Activated naive CD8-positive, alpha-beta T cell treated with anti-CD3 and anti-CD28 coated beads, Interleukin-2, amount 10 ng/mL, durations not matched to agents 7 days and 5 days (primary cell): Measurements from ENCODE around the gene CSRNP3. TPM values are rescaled to one million over a fixed set of nuclear protein-coding genes. Genes with fewer than 3 reads are reported as not detected.

Experiments used
- ATAC-seq: fragments of 150-1000 bp; cut with Tn5 transposase; one replicate; pipeline ENCODE4 v1.10.0; 2021; ENCODE audit warnings: low read depth, moderate library complexity
- POLR2A ChIA-PET: fragments of 350-600 bp; sonication (Branson Sonifier 250); formaldehyde crosslinking; loops from one replicate; lab custom pipeline; 2021; ENCODE audit warnings: antibody characterized with exemption; lab: Charles Lee
- DNase-seq: peaks from one replicate; pipeline ENCODE4 v3.0.0; 2021
- H3K27ac Mint-ChIP-seq: one replicate; pipeline ENCODE4 v1.8.0; 2022; ENCODE audit warnings: mild to moderate bottlenecking, mixed read lengths
- H3K27me3 Mint-ChIP-seq: one replicate; pipeline ENCODE4 v1.8.0; 2022; ENCODE audit warnings: mild to moderate bottlenecking, moderate library complexity, mixed read lengths
- H3K36me3 Mint-ChIP-seq: one replicate; pipeline ENCODE4 v1.8.0; 2021; ENCODE audit warnings: mild to moderate bottlenecking, mixed read lengths
- H3K4me1 Mint-ChIP-seq: one replicate; pipeline ENCODE4 v1.8.0; 2021; ENCODE audit warnings: mixed read lengths
- H3K4me3 Mint-ChIP-seq: one replicate; pipeline ENCODE4 v1.8.0; 2022; ENCODE audit warnings: mild to moderate bottlenecking, moderate library complexity, mixed read lengths
- H3K9me3 Mint-ChIP-seq: one replicate; pipeline ENCODE4 v1.8.0; 2021; ENCODE audit warnings: mixed read lengths
- total RNA-seq, 2 experiments: library from RNA; stranded (reverse); gene quantifications; one replicate each; pipeline ENCODE4 v1.2.3, GENCODE V29; 2021

The CSRNP3 gene
- total RNA-seq, 2 experiments from 2014 or later, result not detected

GRCh38 chr2:165535471-165535870 is 66.0 kb downstream of the CSRNP3 start:
- H3K27me3 Mint-ChIP-seq, result no peaks in the 10 kb centered on the region
- no peak overlapping the region for H3K4me3 Mint-ChIP-seq
- DNase-seq (no peak), ATAC-seq (no peak)
- no peaks in the 10 kb centered on the region for H3K4me1 Mint-ChIP-seq
- H3K9me3 Mint-ChIP-seq, result no peaks in the 10 kb centered on the region
- POLR2A ChIA-PET, result no interaction called here
- no peak overlapping the region for H3K27ac Mint-ChIP-seq
- H3K36me3 Mint-ChIP-seq, result no peaks in the 10 kb centered on the region

DNA sequence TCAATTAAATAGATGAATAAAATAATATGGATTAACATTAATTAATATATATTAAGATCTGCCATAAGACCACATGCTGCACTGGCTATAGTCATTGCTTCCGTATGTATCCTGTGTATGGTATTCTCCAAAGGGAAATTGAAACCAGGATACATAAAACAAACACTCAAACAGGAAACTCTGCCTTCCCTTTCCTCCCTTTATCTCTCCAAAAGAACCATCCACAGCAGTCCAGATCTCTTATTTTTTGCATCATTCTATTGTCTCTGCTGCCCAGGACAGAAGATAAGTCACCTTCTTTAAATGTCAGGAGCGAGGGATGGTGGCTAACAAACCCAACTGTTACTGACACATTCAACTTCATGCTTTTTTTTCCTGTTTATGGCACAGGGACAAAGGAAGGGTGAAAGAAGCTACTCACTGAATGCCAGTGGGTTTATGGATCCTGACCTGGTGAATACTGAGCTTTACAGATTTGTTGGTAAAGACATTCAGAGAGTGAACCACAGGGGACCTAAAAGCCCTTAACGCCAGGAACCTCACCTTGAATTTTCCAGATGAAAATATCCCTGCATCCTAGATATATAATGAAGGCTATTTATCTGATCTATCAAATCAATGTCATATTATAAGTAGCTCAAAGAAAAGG is 67.5 kb downstream of the CSRNP3 start:
- Mint-ChIP-seq H3K4me3 (no peak overlapping the region), H3K9me3 (no peaks in the 10 kb centered on the region), H3K27me3 (peaks cover 3% of the 10 kb centered on the region), H3K36me3 (no peaks in the 10 kb centered on the region), H3K27ac (no peak overlapping the region), H3K4me1 (no peaks in the 10 kb centered on the region)
- POLR2A ChIA-PET, result no interaction called here
- DNase-seq, result no peak
- no peak for ATAC-seq

GRCh38 chr2:165539985-165540384 is 70.5 kb downstream of the CSRNP3 start:
- Mint-ChIP-seq H3K4me3 (no peak overlapping the region), H3K27ac (no peak overlapping the region), H3K4me1 (no peaks in the 10 kb centered on the region), H3K36me3 (no peaks in the 10 kb centered on the region), H3K9me3 (no peaks in the 10 kb centered on the region), H3K27me3 (peaks cover 3% of the 10 kb centered on the region)
- POLR2A ChIA-PET, result no interaction called here
- no peak for ATAC-seq
- no peak for DNase-seq

GRCh38 chr2:165544897-165545296 is 75.4 kb downstream of the CSRNP3 start:
- Mint-ChIP-seq H3K4me3 (no peak overlapping the region), H3K36me3 (no peaks in the 10 kb centered on the region), H3K27me3 (peaks cover 5% of the 10 kb centered on the region), H3K27ac (no peak overlapping the region), H3K9me3 (no peaks in the 10 kb centered on the region), H3K4me1 (no peaks in the 10 kb centered on the region)
- POLR2A ChIA-PET, result no interaction called here
- no peak for ATAC-seq
- DNase-seq, result no peak

DNA sequence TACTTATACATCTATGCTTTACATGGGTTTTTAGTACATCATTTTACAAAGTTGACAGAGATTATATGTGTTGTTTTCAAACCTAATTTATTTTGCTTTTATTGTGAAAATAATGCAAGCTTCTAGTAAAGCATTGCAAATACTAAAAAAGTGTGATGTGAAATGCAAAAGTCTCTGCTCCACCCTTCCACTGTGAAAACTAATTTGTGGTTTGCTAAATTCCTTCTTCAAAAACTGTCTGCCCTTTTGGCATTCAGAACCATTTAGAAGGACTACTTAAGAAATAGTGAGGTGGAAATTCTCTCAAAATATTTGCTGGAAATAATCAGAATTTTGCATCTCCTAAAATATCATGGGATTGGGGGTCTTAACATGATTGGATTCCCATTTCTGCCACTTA is 78.4 kb downstream of the CSRNP3 start:
- no peak overlapping the region for H3K27ac Mint-ChIP-seq
- ATAC-seq (no peak), DNase-seq (no peak)
- H3K27me3 Mint-ChIP-seq, result peaks cover 2% of the 10 kb centered on the region
- H3K36me3 Mint-ChIP-seq, result no peaks in the 10 kb centered on the region
- POLR2A ChIA-PET, result no interaction called here
- H3K4me1 Mint-ChIP-seq, result no peaks in the 10 kb centered on the region
- H3K4me3 Mint-ChIP-seq, result no peak overlapping the region
- H3K9me3 Mint-ChIP-seq, result no peaks in the 10 kb centered on the region

DNA sequence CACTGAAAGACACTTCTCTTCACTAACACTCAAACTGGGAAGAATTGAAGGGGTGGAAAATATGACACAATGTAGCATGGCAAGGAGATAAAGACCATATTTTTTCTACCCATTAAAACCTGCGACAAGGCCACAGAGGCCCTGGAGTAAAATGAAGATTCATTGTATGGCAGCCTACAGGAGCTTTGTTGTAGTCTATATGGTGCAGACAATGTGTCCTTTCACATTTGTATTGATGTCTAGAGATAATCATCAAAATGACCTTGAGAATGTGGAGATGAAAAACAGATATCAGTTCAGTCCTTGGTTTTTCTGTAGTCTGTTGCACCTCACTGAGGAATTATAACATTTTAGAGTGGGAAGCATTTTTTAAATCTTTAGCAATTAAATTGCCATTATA is 80.1 kb downstream of the CSRNP3 start:
- H3K4me3 Mint-ChIP-seq, result no peak overlapping the region
- no peaks in the 10 kb centered on the region for H3K9me3 Mint-ChIP-seq
- POLR2A ChIA-PET, result no interaction called here
- no peaks in the 10 kb centered on the region for H3K4me1 Mint-ChIP-seq
- ATAC-seq, result no peak
- no peaks in the 10 kb centered on the region for H3K36me3 Mint-ChIP-seq
- H3K27ac Mint-ChIP-seq, result no peak overlapping the region
- no peak for DNase-seq
- peaks cover 2% of the 10 kb centered on the region for H3K27me3 Mint-ChIP-seq

DNA sequence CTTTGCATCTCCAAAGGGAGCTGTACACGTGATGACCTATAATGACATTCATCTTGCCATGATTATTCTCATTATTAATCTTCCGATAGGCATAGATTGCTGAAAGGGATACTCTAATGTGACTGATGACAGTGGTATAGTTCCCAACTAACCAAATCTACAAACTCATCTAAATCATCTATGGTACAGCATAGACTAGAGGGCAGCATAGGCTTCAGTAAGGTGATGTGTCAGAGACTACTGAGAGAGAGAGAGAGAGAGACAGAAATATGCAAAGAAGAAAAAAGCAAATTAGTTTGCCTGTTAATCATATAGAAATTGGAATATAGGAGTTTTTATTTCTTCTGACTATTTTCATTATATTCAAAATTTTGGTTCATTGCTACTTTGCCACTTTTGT is 89.3 kb downstream of the CSRNP3 start:
- Mint-ChIP-seq H3K4me3 (no peak overlapping the region), H3K4me1 (no peaks in the 10 kb centered on the region), H3K9me3 (no peaks in the 10 kb centered on the region), H3K27me3 (peaks cover 5% of the 10 kb centered on the region), H3K36me3 (no peaks in the 10 kb centered on the region), H3K27ac (no peak overlapping the region)
- ATAC-seq, result no peak
- POLR2A ChIA-PET, result no interaction called here
- DNase-seq, result no peak

GRCh38 chr2:165560377-165560988 is 91.0 kb downstream of the CSRNP3 start:
- no peak for ATAC-seq
- Mint-ChIP-seq H3K4me3 (no peak overlapping the region), H3K36me3 (no peaks in the 10 kb centered on the region), H3K27ac (no peak overlapping the region), H3K27me3 (peaks cover 5% of the 10 kb centered on the region), H3K4me1 (no peaks in the 10 kb centered on the region), H3K9me3 (no peaks in the 10 kb centered on the region)
- POLR2A ChIA-PET, result no interaction called here
- no peak for DNase-seq

GRCh38 chr2:165561516-165561915 is 92.0 kb downstream of the CSRNP3 start:
- no peak for ATAC-seq
- DNase-seq, result no peak
- H3K9me3 Mint-ChIP-seq, result no peaks in the 10 kb centered on the region
- H3K4me1 Mint-ChIP-seq, result no peaks in the 10 kb centered on the region
- no peak overlapping the region for H3K4me3 Mint-ChIP-seq
- POLR2A ChIA-PET, result no interaction called here
- peaks cover 5% of the 10 kb centered on the region for H3K27me3 Mint-ChIP-seq
- no peak overlapping the region for H3K27ac Mint-ChIP-seq
- H3K36me3 Mint-ChIP-seq, result no peaks in the 10 kb centered on the region

DNA sequence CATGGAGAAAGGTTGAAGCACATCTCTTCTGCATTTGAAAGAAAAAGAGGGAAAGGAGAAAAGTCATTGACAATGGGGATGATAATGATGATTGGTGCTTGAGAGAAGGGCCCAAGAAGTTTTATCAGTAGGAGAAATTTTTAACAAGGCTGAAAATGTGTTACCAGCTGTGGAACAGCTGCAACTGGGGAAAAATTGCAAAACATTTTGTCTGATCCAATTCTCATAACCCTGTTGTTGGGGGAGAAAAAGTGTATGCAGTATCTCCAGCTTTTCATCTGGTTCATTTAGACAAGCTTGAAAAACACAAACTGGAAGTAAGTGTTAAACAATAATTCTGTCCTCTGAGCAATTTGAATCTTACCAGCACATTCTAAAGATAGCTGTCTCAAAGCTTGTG is 92.7 kb downstream of the CSRNP3 start:
- Mint-ChIP-seq H3K27me3 (peaks cover 5% of the 10 kb centered on the region), H3K27ac (no peak overlapping the region), H3K4me1 (no peaks in the 10 kb centered on the region), H3K36me3 (no peaks in the 10 kb centered on the region), H3K4me3 (no peak overlapping the region), H3K9me3 (no peaks in the 10 kb centered on the region)
- no peak for DNase-seq
- POLR2A ChIA-PET, result no interaction called here
- ATAC-seq, result no peak

- H3K27me3 Mint-ChIP-seq, result peaks cover 5% of the 10 kb centered on the region
- H3K36me3 Mint-ChIP-seq, result no peaks in the 10 kb centered on the region
- no peak for ATAC-seq
- no peak overlapping the region for H3K27ac Mint-ChIP-seq
- no peak overlapping the region for H3K4me3 Mint-ChIP-seq
- no peak for DNase-seq
- no peaks in the 10 kb centered on the region for H3K4me1 Mint-ChIP-seq
- no peaks in the 10 kb centered on the region for H3K9me3 Mint-ChIP-seq
- POLR2A ChIA-PET, result no interaction called here
Observed at GRCh38 chr2:165563468-165564225, 94.1 kb downstream of the CSRNP3 start.

- ATAC-seq, result no peak
- POLR2A ChIA-PET, result no interaction called here
Observed at GRCh38 chr2:165566008-165566407, 96.5 kb downstream of the CSRNP3 start.

GRCh38 chr2:165567273-165567672 is 97.8 kb downstream of the CSRNP3 start:
- no peaks in the 10 kb centered on the region for H3K36me3 Mint-ChIP-seq
- H3K4me1 Mint-ChIP-seq, result no peaks in the 10 kb centered on the region
- POLR2A ChIA-PET, result no interaction called here
- DNase-seq (no peak), ATAC-seq (no peak)
- no peaks in the 10 kb centered on the region for H3K9me3 Mint-ChIP-seq
- H3K4me3 Mint-ChIP-seq, result no peak overlapping the region
- peaks cover 1% of the 10 kb centered on the region for H3K27me3 Mint-ChIP-seq
- no peak overlapping the region for H3K27ac Mint-ChIP-seq

More at GRCh38 chr2:165566008-165566407, 96.5 kb downstream of the CSRNP3 start:
- Mint-ChIP-seq H3K9me3 (no peaks in the 10 kb centered on the region), H3K27ac (no peak overlapping the region), H3K36me3 (no peaks in the 10 kb centered on the region), H3K4me3 (no peak overlapping the region), H3K4me1 (no peaks in the 10 kb centered on the region), H3K27me3 (peaks cover 5% of the 10 kb centered on the region)
- no peak for DNase-seq

- H3K4me3 Mint-ChIP-seq, result no peak overlapping the region
- no peaks in the 10 kb centered on the region for H3K9me3 Mint-ChIP-seq
- DNase-seq, result no peak
- no peak overlapping the region for H3K27ac Mint-ChIP-seq
- H3K36me3 Mint-ChIP-seq, result no peaks in the 10 kb centered on the region
- no peaks in the 10 kb centered on the region for H3K27me3 Mint-ChIP-seq
- no peaks in the 10 kb centered on the region for H3K4me1 Mint-ChIP-seq
- no peak for ATAC-seq
- POLR2A ChIA-PET, result no interaction called here
Observed at GRCh38 chr2:165568361-165568760, 98.9 kb downstream of the CSRNP3 start.
